Placental pericyte (primary cell): ENCODE measurements around the gene TMEM200C. TPM values are rescaled to one million over a fixed set of nuclear protein-coding genes. Genes with fewer than 3 reads are reported as not detected.

ENCODE experiments used
- small RNA-seq: library from RNA; depleted of rRNA; stranded (forward); fragments of <200 nt; gene quantifications from one replicate; pipeline ENCODE3, GENCODE V24; 2012; ENCODE audit warnings: low replicate concordance
- total RNA-seq: library from RNA; depleted of rRNA; stranded (reverse); fragments of >200 nt; gene quantifications from 2 replicates; pipeline ENCODE4 v1.2.3, GENCODE V29; 2012

Gene TMEM200C
- total RNA-seq: not detected in 2 replicates

GRCh38 chr18:5895299-5895875 lies at the start of gene TMEM200C:
TSS of gene TMEM200C (minus strand) at chr18:5895522. CDS start at chr18:5892063, 3,459 bp downstream.

Small RNAs within 50 kb of the gene (small RNA-seq; reads per million reads assigned to genes)
- not detected for gene MIR3976
